Activated T-helper 2 cell treated with anti-CD3 and anti-CD28 coated beads, Interferon-gamma antibody, Interleukin-2, Interleukin-4, amounts not matched to agents 10 μg/mL and 5 μg/mL and 100 μg/mL, durations not matched to agents 14 hours and 24 hours and 36 hours (primary cell): ENCODE results near the gene ADAM12. TPM values are rescaled to one million over a fixed set of nuclear protein-coding genes. Genes with fewer than 3 reads are reported as not detected.

Experiments
- DNase-seq: peaks from one replicate; pipeline ENCODE4 v3.0.0; 2021; ENCODE audit warnings: low spot score
- H3K27ac Mint-ChIP-seq: one replicate; pipeline ENCODE4 v1.8.0; 2021; ENCODE audit warnings: mixed read lengths
- H3K27me3 Mint-ChIP-seq: one replicate; pipeline ENCODE4 v1.8.0; 2021; ENCODE audit warnings: low read depth, mixed read lengths
- H3K36me3 Mint-ChIP-seq: one replicate; pipeline ENCODE4 v1.8.0; 2021; ENCODE audit warnings: low read depth, mixed read lengths
- H3K4me1 Mint-ChIP-seq: one replicate; pipeline ENCODE4 v1.8.0; 2021; ENCODE audit warnings: low read depth, mixed read lengths
- H3K4me3 Mint-ChIP-seq: one replicate; pipeline ENCODE4 v1.8.0; 2021; ENCODE audit warnings: low read depth, mild to moderate bottlenecking, moderate library complexity, mixed read lengths
- H3K9me3 Mint-ChIP-seq: one replicate; pipeline ENCODE4 v1.8.0; 2021; ENCODE audit warnings: mixed read lengths
- intact Hi-C: fragments of 100-400 bp; cut with micrococcal nuclease; formaldehyde crosslinking; loops from one replicate; pipeline ENCODE4 v1.15.1; 2023
- total RNA-seq: library from RNA; stranded (reverse); gene quantifications from 2 replicates; pipeline ENCODE4 v1.2.3, GENCODE V29; 2022

The ADAM12 gene
- total RNA-seq, 1 donor from 2014 or later: 0.05 TPM

- H3K27me3 Mint-ChIP-seq: no peaks in the 10 kb centered on the region
- intact Hi-C loops: no loop called here
- H3K4me1 Mint-ChIP-seq: no peaks in the 10 kb centered on the region
- no peaks in the 10 kb centered on the region for H3K36me3 Mint-ChIP-seq
- no peak overlapping the region for H3K4me3 Mint-ChIP-seq
- H3K9me3 Mint-ChIP-seq: no peaks in the 10 kb centered on the region
- H3K27ac Mint-ChIP-seq: no peak overlapping the region
- DNase-seq: no peak
Measured at GRCh38 chr10:126315494-126316177, 72.6 kb downstream of the ADAM12 start.

GRCh38 chr10:126314863-126315493 is 73.3 kb downstream of the ADAM12 start:
- no peak overlapping the region for H3K27ac Mint-ChIP-seq
- no peak for DNase-seq
- H3K4me1 Mint-ChIP-seq: no peaks in the 10 kb centered on the region
- no peaks in the 10 kb centered on the region for H3K27me3 Mint-ChIP-seq
- intact Hi-C loops: no loop called here
- no peak overlapping the region for H3K4me3 Mint-ChIP-seq
- H3K36me3 Mint-ChIP-seq: no peaks in the 10 kb centered on the region
- H3K9me3 Mint-ChIP-seq: no peaks in the 10 kb centered on the region

- no peak for DNase-seq
- Mint-ChIP-seq H3K27me3 (no peaks in the 10 kb centered on the region), H3K27ac (no peak overlapping the region), H3K36me3 (no peaks in the 10 kb centered on the region), H3K4me3 (no peak overlapping the region), H3K4me1 (no peaks in the 10 kb centered on the region), H3K9me3 (no peaks in the 10 kb centered on the region)
- intact Hi-C loops: no loop called here
Measured at GRCh38 chr10:126312167-126312566, 76.1 kb downstream of the ADAM12 start.

GRCh38 chr10:126309228-126309883 is 78.9 kb downstream of the ADAM12 start:
- H3K36me3 Mint-ChIP-seq: no peaks in the 10 kb centered on the region
- intact Hi-C loops: no loop called here

GRCh38 chr10:126302826-126303665 is 85.2 kb downstream of the ADAM12 start:
- no peak overlapping the region for H3K27ac Mint-ChIP-seq
- H3K36me3 Mint-ChIP-seq: no peaks in the 10 kb centered on the region
- no peak overlapping the region for H3K4me3 Mint-ChIP-seq
- H3K4me1 Mint-ChIP-seq: no peaks in the 10 kb centered on the region
- intact Hi-C loops: no loop called here
- H3K27me3 Mint-ChIP-seq: no peaks in the 10 kb centered on the region
- DNase-seq: no peak
- no peaks in the 10 kb centered on the region for H3K9me3 Mint-ChIP-seq

More at GRCh38 chr10:126309228-126309883, 78.9 kb downstream of the ADAM12 start:
- Mint-ChIP-seq H3K27me3 (no peaks in the 10 kb centered on the region), H3K9me3 (no peaks in the 10 kb centered on the region), H3K4me1 (no peaks in the 10 kb centered on the region), H3K4me3 (no peak overlapping the region), H3K27ac (no peak overlapping the region)
- no peak for DNase-seq

DNA sequence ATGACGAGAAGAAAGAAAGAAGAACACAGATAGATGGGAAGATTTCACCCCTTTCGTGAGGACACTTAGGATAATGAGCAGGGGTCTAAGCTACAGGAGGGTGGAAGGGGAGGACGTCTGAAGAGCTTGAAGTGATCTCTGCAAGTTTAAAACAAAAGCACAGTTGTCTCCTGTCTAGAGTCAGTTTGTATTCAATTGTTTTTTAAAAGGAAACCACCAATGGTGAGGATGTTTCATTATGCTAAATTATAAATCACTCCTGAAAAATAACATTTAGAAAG is 85.9 kb downstream of the ADAM12 start:
- H3K4me1 Mint-ChIP-seq: no peaks in the 10 kb centered on the region
- H3K9me3 Mint-ChIP-seq: no peaks in the 10 kb centered on the region
- no peaks in the 10 kb centered on the region for H3K36me3 Mint-ChIP-seq
- no peak for DNase-seq
- H3K4me3 Mint-ChIP-seq: no peak overlapping the region
- H3K27me3 Mint-ChIP-seq: no peaks in the 10 kb centered on the region
- H3K27ac Mint-ChIP-seq: no peak overlapping the region
- intact Hi-C loops: no loop called here

- intact Hi-C loops: no loop called here
- no peak for DNase-seq
- Mint-ChIP-seq H3K27me3 (no peaks in the 10 kb centered on the region), H3K4me3 (no peak overlapping the region), H3K4me1 (no peaks in the 10 kb centered on the region), H3K9me3 (no peaks in the 10 kb centered on the region), H3K27ac (no peak overlapping the region), H3K36me3 (no peaks in the 10 kb centered on the region)
Measured at GRCh38 chr10:126301701-126302475, 86.4 kb downstream of the ADAM12 start.

DNA sequence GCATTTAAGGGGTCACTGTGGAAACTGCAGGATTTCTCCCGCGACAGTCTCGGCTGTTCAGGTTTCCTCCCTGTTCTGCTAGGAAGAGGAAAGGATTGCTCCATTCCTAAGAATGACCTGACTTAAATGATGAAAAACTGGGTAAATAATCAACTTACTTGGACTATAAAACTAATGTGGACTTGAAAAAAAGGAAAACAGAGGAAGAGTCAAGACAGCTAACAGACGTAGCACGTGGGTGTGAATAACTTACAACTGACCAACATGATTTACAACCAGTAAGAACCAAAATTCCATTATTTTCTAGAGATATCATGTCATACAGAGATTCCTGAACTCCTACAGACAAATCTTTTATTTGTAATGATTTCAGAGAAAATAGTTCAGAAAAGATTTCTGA is 93.8 kb downstream of the ADAM12 start:
- Mint-ChIP-seq H3K27ac (no peak overlapping the region), H3K4me1 (no peaks in the 10 kb centered on the region), H3K9me3 (no peaks in the 10 kb centered on the region), H3K4me3 (no peak overlapping the region), H3K27me3 (no peaks in the 10 kb centered on the region), H3K36me3 (no peaks in the 10 kb centered on the region)
- intact Hi-C loops: no loop called here
- no peak for DNase-seq

DNA sequence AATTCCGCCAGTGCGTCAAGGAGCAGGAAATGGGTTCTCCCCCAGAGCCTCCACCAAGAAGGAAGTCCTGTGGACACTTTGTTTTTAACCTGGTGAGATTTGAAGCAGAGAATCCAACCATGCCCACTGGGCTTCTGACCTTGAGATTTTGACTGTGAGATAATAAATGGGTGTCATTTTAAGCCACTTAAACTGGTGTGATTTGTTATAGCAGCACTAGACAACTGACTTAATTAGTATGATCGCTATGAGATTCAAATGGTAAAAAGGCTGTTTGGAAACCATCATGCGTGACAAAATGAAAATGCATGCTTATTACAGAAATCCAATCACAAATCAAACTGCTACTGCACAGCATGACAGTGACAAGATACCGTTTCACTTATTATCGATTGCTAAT is 98.0 kb downstream of the ADAM12 start:
- Mint-ChIP-seq H3K27me3 (no peaks in the 10 kb centered on the region), H3K27ac (no peak overlapping the region), H3K4me3 (no peak overlapping the region), H3K4me1 (no peaks in the 10 kb centered on the region), H3K36me3 (no peaks in the 10 kb centered on the region), H3K9me3 (no peaks in the 10 kb centered on the region)
- no peak for DNase-seq
- intact Hi-C loops: no loop called here

- Mint-ChIP-seq H3K4me1 (no peaks in the 10 kb centered on the region), H3K27me3 (no peaks in the 10 kb centered on the region), H3K9me3 (no peaks in the 10 kb centered on the region), H3K4me3 (no peak overlapping the region), H3K27ac (no peak overlapping the region), H3K36me3 (no peaks in the 10 kb centered on the region)
- no peak for DNase-seq
- intact Hi-C loops: no loop called here
Measured at GRCh38 chr10:126288547-126289493, 99.5 kb downstream of the ADAM12 start.

- no peak overlapping the region for H3K4me3 Mint-ChIP-seq
- no peaks in the 10 kb centered on the region for H3K27me3 Mint-ChIP-seq
- H3K36me3 Mint-ChIP-seq: no peaks in the 10 kb centered on the region
- no peaks in the 10 kb centered on the region for H3K4me1 Mint-ChIP-seq
- no peaks in the 10 kb centered on the region for H3K9me3 Mint-ChIP-seq
- no peak overlapping the region for H3K27ac Mint-ChIP-seq
- DNase-seq: no peak
- intact Hi-C loops: no loop called here
Measured at GRCh38 chr10:126286256-126286780, 102.0 kb downstream of the ADAM12 start.
